HCT116 (cell line): ENCODE results near the gene HOXA7. TPM values are rescaled to one million over a fixed set of nuclear protein-coding genes. Genes with fewer than 3 reads are reported as not detected.

Source experiments
- ATAC-seq: fragments of 200-7000 bp; cut with Tn5 transposase; 2 replicates; pipeline ENCODE4 v1.9.1; 2020; ENCODE audit warnings: mild to moderate bottlenecking, moderate library complexity
- BruUV-seq: library from RNA; stranded (reverse); fragments of 400-500 nt; replicated peaks from 2 replicates; lab custom pipeline; 2021; lab: Mats Ljungman, UMichigan
- CTCF ChIA-PET: fragments of 300-600 bp; sonication (Branson Sonifier 250); formaldehyde crosslinking; loops from one replicate; lab custom pipeline; 2021; ENCODE audit warnings: antibody characterized with exemption; lab: Charles Lee
- POLR2A ChIA-PET: fragments of 300-600, 350-600 bp; sonication (Branson Sonifier 250); formaldehyde crosslinking; loops from one replicate; lab custom pipeline; 2021; ENCODE audit warnings: antibody characterized with exemption; lab: Charles Lee
- RAD21 ChIA-PET, 2 experiments: fragments of 300-600 bp; sonication (Branson Sonifier 250); formaldehyde crosslinking; loops; one replicate each; lab custom pipeline; 2023; ENCODE audit warnings: low total read pairs in 2 of 2; ENCODE audit not compliant: uncharacterized antibody in 2 of 2, unreplicated experiment in 2 of 2, low non-redundant PET in 1 of 2; lab: Charles Lee
- DNase-seq: peaks from one replicate; pipeline ENCODE4 v3.0.0-alpha.2; 2010; ENCODE audit warnings: low read depth, low spot score
- H2AFZ ChIP-seq: fragments of 200-600 bp; shearing (Covaris generic), sonication (generic); 2 replicates; pipeline ENCODE4 v1.6.1; 2017; ENCODE audit warnings: low read depth, mixed run types, mixed read lengths, antibody characterized with exemption, low read length; ENCODE audit not compliant: poor library complexity, severe bottlenecking
- H3K27ac ChIP-seq: 2 replicates; pipeline ENCODE4 v1.5.1; 2012; ENCODE audit warnings: low read depth, low read length
- H3K27me3 ChIP-seq: fragments of 200-600 bp; sonication (generic); 2 replicates; pipeline ENCODE4 v1.6.1; 2016; ENCODE audit warnings: mixed run types, low read length, mixed read lengths; ENCODE audit not compliant: insufficient read depth
- H3K36me3 ChIP-seq, 2 experiments: fragments of 200-500 bp in 1 of 2; fragments of 200-600 bp in 1 of 2; sonication (Bioruptor generic) in 1 of 2; sonication (generic) in 1 of 2; 2 replicates each; pipeline versions ENCODE4 v1.5.1 to v1.6.1; 2014 to 2016; ENCODE audit warnings: low read length in 2 of 2, inconsistent platforms in 1 of 2, mixed read lengths in 1 of 2, mixed run types in 1 of 2; ENCODE audit not compliant: insufficient read depth in 2 of 2, control insufficient read depth in 1 of 2
- H3K4me1 ChIP-seq, 2 experiments: fragments of 200-600 bp in 1 of 2; sonication (generic) in 1 of 2; 2 replicates each; pipeline versions ENCODE4 v1.5.1 to v1.6.1; 2012 to 2017; ENCODE audit warnings: low read length in 2 of 2, inconsistent platforms in 1 of 2, mild to moderate bottlenecking in 1 of 2, mixed read lengths in 1 of 2, mixed run types in 1 of 2, moderate library complexity in 1 of 2; ENCODE audit not compliant: insufficient read depth in 2 of 2, control insufficient read depth in 1 of 2
- H3K4me2 ChIP-seq: fragments of 200-600 bp; sonication (generic); 2 replicates; pipeline ENCODE4 v1.6.1; 2017; ENCODE audit warnings: mixed run types, low read length, mixed read lengths
- H3K4me3 ChIP-seq, 2 experiments: fragments of 200-600 bp in 1 of 2; sonication (generic) in 1 of 2; replicated peaks in 1 of 2; 2 replicates each; pipeline ENCODE4 v1.5.1; 2011 to 2016; ENCODE audit warnings: low read length in 2 of 2, control low read depth in 1 of 2, low read depth in 1 of 2, mild to moderate bottlenecking in 1 of 2, mixed read lengths in 1 of 2, mixed run types in 1 of 2
- H3K79me2 ChIP-seq: fragments of 200-600 bp; sonication (generic); 2 replicates; pipeline ENCODE4 v1.6.1; 2017; ENCODE audit warnings: mild to moderate bottlenecking, mixed run types, low read length, moderate library complexity, mixed read lengths; ENCODE audit not compliant: insufficient read depth
- H3K9ac ChIP-seq: fragments of 200-600 bp; sonication (generic); 2 replicates; pipeline ENCODE4 v1.6.1; 2016; ENCODE audit warnings: low read length, mixed read lengths
- H3K9me2 ChIP-seq: fragments of 200-600 bp; sonication (generic), shearing (Covaris generic); 2 replicates; pipeline ENCODE4 v1.6.1; 2017; ENCODE audit warnings: mixed run types, mild to moderate bottlenecking, moderate library complexity; ENCODE audit not compliant: insufficient read depth
- H3K9me3 ChIP-seq, 2 experiments: fragments of 200-500 bp in 1 of 2; fragments of 200-600 bp in 1 of 2; sonication (Bioruptor generic) in 1 of 2; sonication (generic) in 1 of 2; 2 replicates each; pipeline ENCODE4 v1.6.1; 2014 to 2017; ENCODE audit warnings: low read length in 2 of 2, mixed read lengths in 2 of 2, inconsistent platforms in 1 of 2, low read depth in 1 of 2, mild to moderate bottlenecking in 1 of 2, mixed run types in 1 of 2, moderate library complexity in 1 of 2; ENCODE audit not compliant: control insufficient read depth in 1 of 2, insufficient read depth in 1 of 2
- H4K20me1 ChIP-seq: fragments of 200-600 bp; sonication (generic), shearing (Covaris generic); 2 replicates; pipeline ENCODE4 v1.6.1; 2017; ENCODE audit warnings: mixed run types, mild to moderate bottlenecking, moderate library complexity; ENCODE audit not compliant: insufficient read depth
- ATF3 ChIP-seq: IDR thresholded peaks from 2 replicates; pipeline ENCODE4 v1.6.1; 2012
- CEBPB ChIP-seq: IDR thresholded peaks from 2 replicates; pipeline ENCODE4 v1.6.1; 2012; ENCODE audit warnings: low read depth
- CTCF ChIP-seq, 3 experiments: fragments of 200-600 bp in 1 of 3; sonication (generic) in 1 of 3; IDR thresholded peaks in 2 of 3; conservative IDR thresholded peaks in 1 of 3; 2 replicates each; pipeline ENCODE4 v1.5.1; 2012 to 2017; ENCODE audit warnings: low read depth in 2 of 3, low read length in 2 of 3, antibody characterized with exemption in 1 of 3, borderline replicate concordance in 1 of 3, control low read depth in 1 of 3, mild to moderate bottlenecking in 1 of 3, mixed read lengths in 1 of 3, mixed run types in 1 of 3, moderate library complexity in 1 of 3; ENCODE audit not compliant: insufficient read depth in 1 of 3
- EGR1 ChIP-seq: IDR thresholded peaks from 2 replicates; pipeline ENCODE4 v1.6.1; 2012; ENCODE audit warnings: low read depth
- ELF1 ChIP-seq: IDR thresholded peaks from 2 replicates; pipeline ENCODE4 v1.6.1; 2012; ENCODE audit warnings: low read depth, borderline replicate concordance
- EZH2phosphoT487 ChIP-seq: fragments of 200-600 bp; IDR thresholded peaks from 2 replicates; pipeline ENCODE4 v1.6.1; 2018; ENCODE audit warnings: antibody characterized with exemption, borderline replicate concordance
- FOSL1 ChIP-seq: IDR thresholded peaks from 2 replicates; pipeline ENCODE4 v1.6.1; 2012; ENCODE audit warnings: low read depth
- POLR2A ChIP-seq: IDR thresholded peaks from 2 replicates; pipeline ENCODE4 v1.7.0; 2011; ENCODE audit warnings: borderline replicate concordance; ENCODE audit not compliant: insufficient read depth, insufficient read length; ENCODE audit errors: extremely low read depth
- POLR2AphosphoS5 ChIP-seq: IDR thresholded peaks from 2 replicates; pipeline ENCODE4 v1.6.1; 2011; ENCODE audit warnings: mild to moderate bottlenecking, low read depth, low read length, moderate library complexity
- RAD21 ChIP-seq: IDR thresholded peaks from 2 replicates; pipeline ENCODE4 v1.6.1; 2012; ENCODE audit warnings: low read depth, mild to moderate bottlenecking
- REST ChIP-seq: IDR thresholded peaks from 2 replicates; pipeline ENCODE4 v1.6.1; 2012; ENCODE audit warnings: low read depth
- SRF ChIP-seq: IDR thresholded peaks from 2 replicates; pipeline ENCODE4 v1.6.1; 2012; ENCODE audit warnings: low read depth
- YY1 ChIP-seq: IDR thresholded peaks from 2 replicates; pipeline ENCODE4 v1.6.1; 2011; ENCODE audit warnings: low read length, low read depth, moderate library complexity, mild to moderate bottlenecking; ENCODE audit not compliant: insufficient replicate concordance; ENCODE audit errors: extremely low read depth
- ZBTB33 ChIP-seq: IDR thresholded peaks from 2 replicates; pipeline ENCODE4 v1.6.1; 2011; ENCODE audit warnings: mild to moderate bottlenecking, low read length, moderate library complexity; ENCODE audit not compliant: insufficient replicate concordance; ENCODE audit errors: extremely low read depth
- ZFX ChIP-seq: fragments of 450-650 bp; IDR thresholded peaks from 2 replicates; pipeline ENCODE4 v1.6.1; 2017
- ZNF274 ChIP-seq: fragments of 200-500 bp; sonication (Bioruptor generic); IDR thresholded peaks from 2 replicates; pipeline ENCODE4 v1.6.1; 2014; ENCODE audit warnings: mild to moderate bottlenecking, low read depth, low read length, inconsistent platforms
- intact Hi-C: fragments of 100-400 bp; cut with micrococcal nuclease; formaldehyde crosslinking; loops from 2 replicates; pipeline ENCODE4 v1.10.0; 2022
- total RNA-seq: library from RNA; stranded (reverse); gene quantifications from one replicate; pipeline ENCODE4 v1.2.1, GENCODE V29; 2021; ENCODE audit not compliant: unreplicated experiment

The HOXA7 gene
- total RNA-seq, 1 experiment from 2014 or later = 15.0 TPM

GRCh38 chr7:27163288-27164044, 7.0 kb upstream of the HOXA7 start:
- Histone ChIP-seq H3K4me3 (peak overlapping the region; percentile 77 to 84), H3K36me3 (peaks cover 0 to 4% of the 10 kb centered on the region in 2 experiments; a peak in 1 of 4 replicates), H3K9me3 (no peaks in the 10 kb centered on the region), H3K9me2 (no peaks in the 10 kb centered on the region), H3K4me1 (peaks cover 22 to 70% of the 10 kb centered on the region in 2 experiments), H3K4me2 (peak overlapping the region; percentile 97), H2AFZ (no peak overlapping the region), H3K27ac (peak overlapping the region; percentile 91), H3K79me2 (peaks cover 68% of the 10 kb centered on the region), H3K27me3 (no peaks in the 10 kb centered on the region), H4K20me1 (no peaks in the 10 kb centered on the region), H3K9ac (peak overlapping the region; percentile 89)
- ATAC-seq (no peak), DNase-seq (no peak)
- POLR2A ChIA-PET = interaction anchor here (1.4 kb wide), 2 partner anchors 14 to 32 kb away, joined by 3 to 4 read pairs; no protein-coding TSS in a partner anchor
- CTCF ChIA-PET = interaction anchor here (0.9 to 3.4 kb wide), 4 partner anchors 11 to 1270 kb away, joined by 4 to 17 read pairs (median 6); partner anchors contain the start of gene HOXA3
- intact Hi-C loops = loop anchor here (5.0 to 10.0 kb wide), 4 partner anchors 881 to 1596 kb away; partner anchors contain the start of genes CBX3 and HNRNPA2B1
- RAD21 ChIA-PET = no interaction called here
- TF ChIP-seq EGR1 (no peak), ZFX (no peak), ZNF274 (no peak), FOSL1 (no peak), SRF (no peak), CTCF (IDR thresholded peaks at IDR 0.05 in 2 of 3, conservative IDR thresholded peaks at IDR 0.05 in 1 of 3; ENCODE audit: borderline replicate concordance in 1 of 3, insufficient read depth in 1 of 3, low read depth in 2 of 3, low read length in 2 of 3) (no peak), CEBPB (no peak), YY1 (no peak), ATF3 (no peak), REST (no peak), POLR2A (no peak), POLR2AphosphoS5 (no peak), ELF1 (no peak), EZH2phosphoT487 (no peak), ZBTB33 (no peak), RAD21 (no peak)
- TSS peak; percentile 31 for BruUV-seq
